ENCODE measurements around the gene RDX.

The RDX gene

DNA sequence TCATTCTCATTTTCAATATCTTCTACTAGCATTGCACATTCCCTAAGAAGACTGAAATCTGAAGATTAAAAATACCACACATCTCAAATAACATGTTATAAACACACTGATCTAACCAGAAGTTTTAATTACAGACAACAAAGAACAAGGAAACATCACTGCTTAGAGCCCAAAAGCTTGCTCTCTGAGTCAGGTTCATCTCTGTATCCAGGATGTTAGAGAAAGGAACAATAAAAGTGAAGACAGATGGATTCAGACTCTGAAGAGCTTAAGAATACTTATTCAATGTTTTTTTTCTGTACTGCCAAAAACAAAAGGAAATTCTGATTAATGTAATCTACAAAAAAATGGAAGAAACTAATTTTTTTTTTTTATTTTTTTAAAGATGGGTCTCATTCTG lies 16.5 kb downstream of the RDX start:
- no peak overlapping the region for H3K9ac ChIP-seq
- no peaks in the 10 kb centered on the region for H3K4me1 ChIP-seq
- no peak overlapping the region for H3K4me3 ChIP-seq
- peaks cover 0 to 46% (median 14%) of the 10 kb centered on the region in 11 experiments; a peak in 12 of 22 replicates for H4K20me1 ChIP-seq
- no peak overlapping the region for H3K27ac ChIP-seq
- H3K9me3 ChIP-seq (replicated peaks in 1 of 11) = peaks cover 0 to 6% (median 0%) of the 10 kb centered on the region in 11 experiments; a peak in 1 of 22 replicates
- no peak overlapping the region for H3K4me2 ChIP-seq
- TF ChIP-seq Cebpa-rat (IDR thresholded peaks at IDR 0.05) = no peak
- no peaks in the 10 kb centered on the region; a peak in 1 of 22 replicates for H3K27me3 ChIP-seq
- peaks cover 30 to 64% (median 51%) of the 10 kb centered on the region in 11 experiments for H3K36me3 ChIP-seq

DNA sequence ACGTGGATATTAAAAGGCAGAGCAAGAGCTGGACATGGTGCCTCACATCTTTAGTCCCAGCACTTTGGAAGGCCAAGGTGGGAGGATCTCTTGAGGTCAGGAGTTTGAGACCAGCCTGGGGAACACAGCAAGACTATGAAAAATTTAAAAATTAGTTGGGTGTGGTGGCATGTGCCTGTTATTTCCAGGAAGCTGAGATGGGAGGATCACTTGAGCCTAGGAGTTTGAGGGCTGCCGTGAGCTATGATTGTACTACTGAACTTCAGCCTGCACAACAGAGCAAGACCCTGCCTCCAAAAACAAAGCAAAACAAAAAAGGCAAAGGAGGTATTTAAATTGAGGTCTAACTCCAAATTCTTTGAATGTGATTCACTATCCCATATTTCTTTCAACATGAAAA lies 23.5 kb downstream of the RDX start:
- Histone ChIP-seq H3K4me1 (no peaks in the 10 kb centered on the region), H3K4me3 (no peak overlapping the region), H3K27ac (no peak overlapping the region), H3K27me3 (no peaks in the 10 kb centered on the region), H3K9me3 (replicated peaks in 1 of 11) (no peaks in the 10 kb centered on the region), H3K4me2 (no peak overlapping the region), H3K9ac (no peak overlapping the region), H4K20me1 (peaks cover 0 to 53% (median 6%) of the 10 kb centered on the region in 11 experiments; a peak in 9 of 22 replicates), H3K36me3 (peaks cover 65 to 94% (median 83%) of the 10 kb centered on the region in 11 experiments)
- no peak for TF ChIP-seq Cebpa-rat (IDR thresholded peaks at IDR 0.05)

DNA sequence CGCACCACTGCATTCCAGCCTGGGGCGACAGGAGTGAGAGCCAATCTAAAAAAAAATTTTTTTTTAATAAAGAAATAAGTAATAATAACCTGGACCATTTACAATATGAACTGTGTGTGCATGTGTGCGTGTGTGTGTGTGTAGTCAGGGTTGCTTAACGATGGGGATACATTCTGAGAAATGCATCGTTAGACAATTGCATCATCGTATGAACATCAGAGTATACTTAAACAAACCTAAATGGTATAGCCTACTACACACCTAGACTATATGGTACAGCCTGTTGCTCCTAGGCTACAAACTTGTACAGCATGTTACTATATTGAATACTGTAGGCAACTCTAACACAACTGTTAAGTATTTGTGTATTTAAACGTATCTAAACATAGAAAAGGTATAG lies 26.4 kb downstream of the RDX start:
- peaks cover 0 to 49% (median 6%) of the 10 kb centered on the region in 11 experiments; a peak in 10 of 22 replicates for H4K20me1 ChIP-seq
- no peaks in the 10 kb centered on the region for H3K4me1 ChIP-seq
- H3K4me3 ChIP-seq = no peak overlapping the region
- no peaks in the 10 kb centered on the region for H3K27me3 ChIP-seq
- no peak for TF ChIP-seq Cebpa-rat (IDR thresholded peaks at IDR 0.05)
- H3K27ac ChIP-seq = no peak overlapping the region
- no peaks in the 10 kb centered on the region for H3K9me3 ChIP-seq (replicated peaks in 1 of 11)
- no peak overlapping the region for H3K4me2 ChIP-seq
- H3K36me3 ChIP-seq = peaks cover 57 to 94% (median 74%) of the 10 kb centered on the region in 11 experiments
- no peak overlapping the region for H3K9ac ChIP-seq

DNA sequence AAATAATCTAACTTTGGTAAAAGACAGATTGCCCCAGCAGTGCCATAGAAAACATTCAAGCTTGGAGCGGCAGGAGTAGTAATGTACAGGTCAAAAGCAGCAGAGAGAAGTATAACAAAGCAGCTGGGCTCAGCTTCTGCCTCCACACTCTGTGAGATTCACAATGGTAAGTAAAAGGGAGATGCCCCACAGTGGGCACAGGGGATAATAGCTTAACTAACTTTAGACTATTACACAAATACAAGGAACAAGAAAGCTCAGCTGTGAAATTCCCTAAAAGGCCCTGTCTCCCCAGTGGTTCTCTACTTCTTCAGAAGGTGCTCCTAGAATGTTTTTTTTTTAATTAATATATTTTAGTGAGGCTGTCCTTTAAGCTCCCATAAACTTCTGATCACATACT lies 28.0 kb downstream of the RDX start:
- H3K27ac ChIP-seq = no peak overlapping the region
- H3K36me3 ChIP-seq = peaks cover 62 to 99% (median 78%) of the 10 kb centered on the region in 11 experiments
- TF ChIP-seq Cebpa-rat (IDR thresholded peaks at IDR 0.05) = no peak
- peaks cover 0 to 34% (median 5%) of the 10 kb centered on the region in 11 experiments; a peak in 10 of 22 replicates for H4K20me1 ChIP-seq
- H3K4me2 ChIP-seq = no peak overlapping the region
- no peaks in the 10 kb centered on the region for H3K4me1 ChIP-seq
- no peak overlapping the region for H3K4me3 ChIP-seq
- H3K27me3 ChIP-seq = no peaks in the 10 kb centered on the region
- H3K9ac ChIP-seq = no peak overlapping the region
- H3K9me3 ChIP-seq (replicated peaks in 1 of 11) = no peaks in the 10 kb centered on the region

DNA sequence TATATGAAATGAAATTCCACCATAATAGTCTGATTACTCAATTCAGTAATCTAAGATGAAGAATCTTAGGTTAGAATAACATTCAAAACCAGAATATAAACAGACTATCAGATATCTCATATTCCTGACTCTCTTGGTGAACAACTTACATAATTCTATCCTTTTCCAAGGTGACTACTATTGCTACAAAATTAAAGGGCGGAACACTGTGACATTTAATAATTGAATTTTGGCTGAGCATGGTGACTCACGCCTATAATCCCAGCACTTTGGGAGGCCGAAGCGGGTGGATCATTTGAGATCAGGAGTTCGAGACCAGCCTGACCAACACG lies 34.4 kb downstream of the RDX start:
- H3K4me3 ChIP-seq = no peak overlapping the region
- no peaks in the 10 kb centered on the region for H3K4me1 ChIP-seq
- H3K9me3 ChIP-seq (replicated peaks in 1 of 11) = no peaks in the 10 kb centered on the region
- TF ChIP-seq Cebpa-rat (IDR thresholded peaks at IDR 0.05) = no peak
- no peaks in the 10 kb centered on the region for H3K27me3 ChIP-seq
- H3K9ac ChIP-seq = no peak overlapping the region
- peaks cover 64 to 99% (median 82%) of the 10 kb centered on the region in 11 experiments for H3K36me3 ChIP-seq
- H3K27ac ChIP-seq = no peak overlapping the region
- H4K20me1 ChIP-seq = no peaks in the 10 kb centered on the region; a peak in 2 of 22 replicates
- H3K4me2 ChIP-seq = no peak overlapping the region

DNA sequence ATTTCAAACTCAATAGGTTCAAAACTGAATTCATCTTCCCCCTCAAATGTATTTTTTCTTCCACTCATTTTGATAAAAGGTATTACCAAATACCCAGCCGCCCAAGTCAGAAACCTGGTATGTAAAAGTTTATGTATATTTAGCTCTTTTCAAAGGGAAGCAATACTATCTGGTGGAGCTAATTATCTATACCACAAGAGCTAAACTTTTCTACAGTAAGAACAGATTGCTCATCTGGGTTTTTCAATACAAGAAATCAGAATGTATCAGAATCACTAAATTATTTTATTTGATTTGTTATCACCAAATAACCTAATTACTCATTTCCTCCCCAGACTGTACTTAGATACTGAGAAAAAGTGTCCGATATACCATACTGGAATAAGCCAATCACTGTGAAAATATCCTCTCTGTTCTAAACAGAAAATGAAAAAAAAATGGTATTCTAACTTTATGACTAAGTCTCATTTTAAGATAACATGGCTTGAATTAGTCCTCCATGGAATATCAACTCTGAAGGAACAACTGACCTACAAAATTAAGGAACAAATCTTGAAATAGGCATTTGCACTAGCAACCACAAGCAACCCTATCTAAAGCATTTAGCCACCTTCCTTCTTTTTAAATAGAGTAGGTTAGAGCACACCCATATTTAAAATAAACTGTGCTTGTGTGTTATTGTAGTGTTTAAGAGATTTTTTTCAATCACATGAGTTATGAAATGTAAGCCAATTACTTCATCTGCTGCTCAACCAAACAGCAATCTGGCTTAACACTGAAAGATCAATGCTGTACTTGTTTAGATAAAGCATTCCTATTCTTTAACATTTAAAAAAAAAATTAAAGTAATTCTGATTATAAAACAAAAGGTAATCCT lies 35.0 kb downstream of the RDX start:
- H3K4me3 ChIP-seq = no peak overlapping the region
- H3K4me1 ChIP-seq = no peaks in the 10 kb centered on the region
- no peak overlapping the region for H3K27ac ChIP-seq
- no peak overlapping the region for H3K4me2 ChIP-seq
- H3K27me3 ChIP-seq = no peaks in the 10 kb centered on the region
- no peak overlapping the region for H3K9ac ChIP-seq
- H3K36me3 ChIP-seq = peaks cover 63 to 97% (median 80%) of the 10 kb centered on the region in 11 experiments
- H4K20me1 ChIP-seq = no peaks in the 10 kb centered on the region; a peak in 1 of 22 replicates
- H3K9me3 ChIP-seq (replicated peaks in 1 of 11) = no peaks in the 10 kb centered on the region
- TF ChIP-seq Cebpa-rat (IDR thresholded peaks at IDR 0.05) = no peak

DNA sequence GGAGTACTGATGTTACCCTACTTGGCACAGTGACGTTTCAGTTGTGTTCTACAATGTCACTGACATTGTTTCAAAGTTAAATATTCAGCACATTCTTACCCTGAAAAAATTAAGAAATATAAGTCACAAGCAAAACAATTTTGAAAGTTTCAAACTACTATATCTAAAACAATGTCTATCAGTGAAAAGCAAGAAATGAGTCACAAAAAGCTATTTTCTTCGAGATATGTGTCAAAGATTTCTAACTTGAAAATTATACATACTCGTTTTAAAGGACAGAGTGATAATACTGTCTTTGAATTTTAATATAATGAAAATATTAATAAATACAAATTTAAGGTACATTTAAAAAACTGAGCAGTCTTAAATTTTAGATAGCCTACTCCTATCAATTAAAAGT lies 42.9 kb downstream of the RDX start:
- TF ChIP-seq Cebpa-rat (IDR thresholded peaks at IDR 0.05) = no peak
- H3K27me3 ChIP-seq = no peaks in the 10 kb centered on the region
- H4K20me1 ChIP-seq = peaks cover 0 to 6% (median 0%) of the 10 kb centered on the region in 11 experiments; a peak in 2 of 22 replicates
- H3K27ac ChIP-seq = no peak overlapping the region
- H3K4me2 ChIP-seq = no peak overlapping the region
- H3K9me3 ChIP-seq (replicated peaks in 1 of 11) = no peaks in the 10 kb centered on the region
- H3K4me1 ChIP-seq = peaks cover 0 to 7% (median 0%) of the 10 kb centered on the region in 10 experiments; a peak in 1 of 20 replicates
- no peak overlapping the region for H3K4me3 ChIP-seq
- H3K9ac ChIP-seq = no peak overlapping the region
- H3K36me3 ChIP-seq = peaks cover 48 to 93% (median 75%) of the 10 kb centered on the region in 11 experiments

DNA sequence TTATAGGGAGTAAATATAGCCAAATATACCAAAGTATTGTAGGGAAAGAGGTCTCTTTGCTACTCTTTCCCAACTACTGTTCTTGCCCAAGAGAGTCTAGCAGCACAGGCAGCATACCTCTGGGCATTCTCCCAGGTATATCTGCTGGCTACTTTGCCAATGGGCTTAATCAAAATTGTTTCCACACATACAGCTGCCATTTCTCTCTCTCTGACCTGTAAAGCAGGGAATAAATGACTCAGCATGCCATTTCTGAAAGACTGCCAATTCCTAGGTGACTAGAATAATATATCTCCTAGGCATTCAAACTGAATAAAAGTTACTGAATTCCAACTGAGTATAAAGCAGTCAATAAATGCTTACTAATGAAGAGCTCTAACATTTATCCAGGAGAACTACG lies 44.6 kb downstream of the RDX start:
- H3K27me3 ChIP-seq = no peaks in the 10 kb centered on the region
- TF ChIP-seq Cebpa-rat (IDR thresholded peaks at IDR 0.05) = no peak
- peaks cover 54 to 96% (median 78%) of the 10 kb centered on the region in 11 experiments for H3K36me3 ChIP-seq
- no peak overlapping the region for H3K27ac ChIP-seq
- no peak overlapping the region for H3K4me3 ChIP-seq
- H3K4me2 ChIP-seq = no peak overlapping the region
- H3K4me1 ChIP-seq = peaks cover 0 to 7% (median 0%) of the 10 kb centered on the region in 10 experiments; a peak in 1 of 20 replicates
- H3K9ac ChIP-seq = no peak overlapping the region
- peaks cover 0 to 6% (median 0%) of the 10 kb centered on the region in 11 experiments; a peak in 2 of 22 replicates for H4K20me1 ChIP-seq
- no peaks in the 10 kb centered on the region for H3K9me3 ChIP-seq (replicated peaks in 1 of 11)

DNA sequence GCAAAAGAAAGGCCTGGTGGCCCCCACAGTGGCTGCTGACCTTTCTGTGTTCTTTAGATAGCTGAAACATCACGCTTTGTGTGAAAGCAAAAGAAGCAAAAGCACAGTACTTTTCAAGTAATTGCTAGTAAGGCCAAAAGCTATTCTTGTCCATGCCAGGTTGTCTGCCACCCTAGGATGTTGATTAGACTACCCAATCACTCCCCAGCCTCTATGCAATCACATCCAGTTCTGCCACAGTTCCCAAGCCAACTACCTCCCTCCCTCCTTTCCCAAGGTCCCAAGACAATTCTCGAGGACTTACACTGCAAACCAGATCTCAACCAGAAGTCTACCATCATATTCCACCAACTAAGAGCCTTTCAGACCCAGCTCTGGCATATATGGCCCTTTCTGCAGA lies 46.2 kb downstream of the RDX start:
- Histone ChIP-seq H3K36me3 (peaks cover 60 to 96% (median 78%) of the 10 kb centered on the region in 11 experiments), H4K20me1 (peaks cover 0 to 6% (median 0%) of the 10 kb centered on the region in 11 experiments; a peak in 2 of 22 replicates), H3K4me1 (peaks cover 0 to 7% (median 0%) of the 10 kb centered on the region in 10 experiments; a peak in 1 of 20 replicates), H3K9me3 (replicated peaks in 1 of 11) (peaks cover 0 to 1% (median under 1%) of the 10 kb centered on the region in 11 experiments; a peak in 8 of 22 replicates), H3K27ac (no peak overlapping the region), H3K27me3 (no peaks in the 10 kb centered on the region), H3K4me3 (no peak overlapping the region), H3K4me2 (no peak overlapping the region), H3K9ac (peak overlapping the region in 1 of 11 experiments; percentile 26; a peak in 1 of 22 replicates)
- no peak for TF ChIP-seq Cebpa-rat (IDR thresholded peaks at IDR 0.05)
